HG03342 (cell line): ENCODE measurements around the gene POU2AF1.
A peak's percentile ranks its signal among the peaks of the same experiment; 100 is the strongest.
"Not testable (repeated sequence)": the region's sequence is repeated elsewhere in the genome, so short reads cannot be mapped to it uniquely, and the experiment has no call there.

ENCODE experiments used
- ATAC-seq: cut with Tn5 transposase; IDR thresholded peaks from one replicate; pipeline ENCODE4 v1.9.1; 2021; ENCODE audit warnings: mild to moderate bottlenecking, moderate library complexity; ENCODE audit not compliant: unreplicated experiment

The POU2AF1 gene

GRCh38 chr11:111409915-111410314 lies 30.8 kb upstream of the POU2AF1 start:
- ATAC-seq = peak; percentile 79

DNA sequence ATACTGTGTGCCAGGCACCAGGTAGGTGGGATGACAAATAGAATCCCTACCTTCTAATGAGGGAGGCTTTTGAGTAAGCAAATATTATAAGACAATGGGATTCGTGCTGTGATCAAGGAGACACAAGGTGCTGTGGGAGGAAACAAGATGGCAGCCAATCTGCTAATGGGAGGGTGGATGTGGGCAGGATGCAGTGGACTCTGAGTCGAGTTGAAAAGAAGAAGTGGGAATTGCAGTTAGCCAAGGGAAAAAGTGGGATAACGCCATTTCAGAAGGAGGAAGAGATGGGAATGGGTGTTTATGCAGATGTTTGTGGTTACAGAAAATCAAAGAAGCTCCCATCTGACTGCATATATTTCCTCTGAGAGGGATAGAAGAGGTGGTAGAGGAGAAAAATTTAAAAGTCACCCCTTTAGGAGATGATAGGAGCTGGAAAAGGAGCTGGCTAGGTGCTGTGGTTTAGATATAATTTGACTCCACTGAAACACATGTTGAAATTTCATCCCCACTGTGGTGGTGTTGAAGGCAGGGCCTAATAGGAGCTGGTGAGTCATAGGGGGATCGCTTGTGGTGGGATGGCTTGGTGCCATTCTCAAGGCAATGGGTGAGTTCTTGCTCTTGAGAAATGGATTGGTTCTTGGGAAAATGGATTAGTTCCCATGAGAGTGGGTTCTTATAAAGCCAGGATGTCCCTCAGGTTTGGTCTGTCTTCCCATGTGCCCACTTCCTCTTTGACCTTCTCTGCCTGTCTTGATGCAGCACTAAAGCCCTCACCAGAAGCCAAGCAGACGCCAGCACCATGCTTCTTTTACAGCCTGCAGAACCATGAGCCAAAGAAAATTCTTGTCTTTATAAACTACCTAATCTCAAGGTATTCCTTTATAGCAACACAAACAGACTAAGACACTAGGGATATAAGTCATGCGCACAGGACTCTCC lies 30.0 kb upstream of the POU2AF1 start:
- peak; percentile 36 for ATAC-seq

GRCh38 chr11:111407652-111408051 lies 28.6 kb upstream of the POU2AF1 start:
- ATAC-seq = no peak

DNA sequence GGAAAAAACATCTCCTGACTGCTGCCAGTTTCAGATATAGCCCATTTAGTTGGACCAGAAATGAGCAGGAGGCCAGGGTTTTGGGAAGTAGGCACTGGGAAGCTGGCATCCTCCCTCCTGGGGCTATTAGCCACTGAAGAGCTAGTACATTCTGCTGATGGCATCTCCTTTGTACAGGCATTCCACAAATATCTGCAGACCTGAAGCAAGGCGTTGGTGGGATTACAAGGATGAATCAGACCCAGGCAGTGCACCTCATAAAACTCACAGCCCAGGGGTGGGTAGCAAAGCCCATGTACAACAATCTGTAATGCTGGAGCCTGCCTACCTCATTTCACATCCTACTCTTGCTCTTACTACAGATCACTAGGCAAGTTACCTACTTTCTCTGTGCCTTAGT lies 27.5 kb upstream of the POU2AF1 start:
- no peak for ATAC-seq

DNA sequence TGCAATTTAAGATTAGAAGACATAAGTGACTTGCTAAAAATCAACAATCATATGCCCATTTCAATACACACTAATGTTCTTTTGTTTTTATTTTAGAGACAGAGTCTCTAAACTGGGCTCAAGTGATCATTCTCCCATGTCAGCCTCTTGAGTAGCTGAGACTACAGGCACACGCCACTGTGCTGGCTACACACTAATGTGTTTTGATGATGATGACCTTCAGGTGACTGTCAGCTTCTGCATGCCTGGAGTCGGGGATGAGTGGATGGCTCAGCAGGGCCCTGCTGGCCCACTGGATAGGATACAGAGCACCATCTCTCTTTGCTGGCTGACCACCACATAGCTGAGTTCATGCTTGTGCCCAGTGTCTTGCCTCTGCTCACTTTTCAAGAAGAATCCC lies 27.0 kb upstream of the POU2AF1 start:
- no peak for ATAC-seq

GRCh38 chr11:111405551-111405950 lies 26.5 kb upstream of the POU2AF1 start:
- no peak for ATAC-seq

DNA sequence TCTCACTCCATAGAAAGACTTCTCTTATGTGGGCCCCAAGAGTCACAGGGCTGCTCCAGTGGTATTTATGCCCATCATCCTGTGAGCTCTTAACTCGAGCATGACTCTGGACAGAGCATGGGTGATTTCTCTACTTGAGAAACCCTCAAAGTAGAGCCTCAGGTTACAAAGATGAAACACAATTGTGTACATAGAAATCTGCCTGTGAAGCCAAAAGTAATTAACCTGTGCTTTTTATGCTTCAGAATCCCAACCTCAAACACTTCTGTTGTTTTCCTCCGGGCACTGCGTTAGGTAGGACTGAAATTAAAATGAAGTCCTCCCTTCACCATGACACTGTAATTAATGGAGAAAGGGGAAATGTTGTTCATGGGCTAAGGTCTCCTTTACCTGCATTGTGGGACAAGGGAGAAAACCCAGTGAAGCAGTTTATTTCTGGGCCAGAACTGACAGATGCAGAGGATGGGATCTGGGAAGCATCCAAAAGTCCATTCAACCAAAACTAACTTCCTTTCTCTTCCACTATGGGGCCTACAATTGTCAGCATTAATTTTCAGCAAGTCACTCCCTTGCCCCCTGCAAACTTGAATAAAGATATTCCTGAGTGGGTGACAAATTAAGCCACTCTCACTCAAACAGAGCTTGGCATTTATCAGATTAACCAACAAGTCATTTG lies 24.1 kb upstream of the POU2AF1 start:
- ATAC-seq = no peak

- no peak for ATAC-seq
Measured at GRCh38 chr11:111402411-111402810, 23.3 kb upstream of the POU2AF1 start.

GRCh38 chr11:111401957-111402356 lies 22.9 kb upstream of the POU2AF1 start:
- not testable (repeated sequence) for ATAC-seq

- no peak for ATAC-seq
Measured at GRCh38 chr11:111400595-111400994, 21.5 kb upstream of the POU2AF1 start.

GRCh38 chr11:111399187-111400031 lies 20.3 kb upstream of the POU2AF1 start:
- no peak for ATAC-seq

DNA sequence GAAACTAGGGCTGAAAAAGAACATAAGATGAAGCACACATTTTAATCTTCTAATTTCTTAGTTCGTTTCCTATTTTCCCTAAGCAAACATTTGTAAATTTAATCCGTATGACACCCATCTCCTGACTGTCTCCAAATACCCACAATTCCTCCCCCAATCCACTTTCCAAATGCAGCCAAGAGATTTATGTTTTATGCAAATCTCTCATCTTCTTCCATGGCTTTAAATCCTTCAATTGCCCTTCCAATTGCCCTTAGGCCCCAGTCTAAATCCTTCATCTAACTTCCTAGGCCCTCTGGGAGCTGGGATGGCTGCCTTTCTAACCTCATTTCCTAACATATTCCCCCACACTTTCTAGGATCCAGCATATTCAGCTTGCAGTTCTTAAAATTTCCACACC lies 18.0 kb upstream of the POU2AF1 start:
- no peak for ATAC-seq

- no peak for ATAC-seq
Measured at GRCh38 chr11:111395749-111396148, 16.7 kb upstream of the POU2AF1 start.

- ATAC-seq = no peak
Measured at GRCh38 chr11:111395081-111395480, 16.0 kb upstream of the POU2AF1 start.

DNA sequence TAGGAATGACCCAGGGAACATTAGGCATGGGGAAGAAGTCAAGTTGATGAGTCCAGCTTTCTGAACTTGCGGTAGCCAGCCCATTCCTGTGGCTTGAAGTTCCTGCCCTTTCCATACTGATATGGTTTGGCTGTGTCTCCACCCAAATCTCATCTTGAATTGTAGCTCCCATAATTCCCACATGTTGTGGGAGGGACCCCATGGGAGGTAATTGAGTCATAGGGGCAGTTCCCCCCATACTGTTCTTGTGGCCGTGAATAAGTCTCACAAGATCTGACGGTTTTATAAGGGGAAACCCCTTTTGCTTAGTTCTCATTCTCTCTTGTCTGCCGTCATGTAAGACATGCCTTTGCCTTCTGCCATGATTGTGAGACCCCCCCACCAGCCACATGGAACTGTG lies 15.1 kb upstream of the POU2AF1 start:
- not testable (repeated sequence) for ATAC-seq

DNA sequence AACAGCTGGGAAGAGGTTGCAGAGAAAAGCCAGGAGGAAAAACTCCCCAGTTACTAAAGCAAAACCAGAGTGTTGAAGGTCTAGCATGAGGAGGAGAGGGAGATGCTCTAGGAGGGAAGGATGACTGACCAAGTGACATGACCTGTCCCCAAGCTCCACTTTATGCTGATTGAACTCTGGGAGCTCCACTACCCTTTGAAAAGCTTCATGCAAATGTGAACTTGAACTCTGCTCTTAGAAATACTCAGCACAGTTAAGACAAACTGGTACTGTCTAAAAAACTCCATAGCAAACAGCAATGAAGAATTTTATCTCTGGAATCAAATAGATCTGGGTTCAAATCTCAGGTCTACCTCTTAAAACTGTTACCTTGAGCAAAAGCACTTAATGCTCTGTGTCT lies 14.5 kb upstream of the POU2AF1 start:
- ATAC-seq = no peak

- ATAC-seq = no peak
Measured at GRCh38 chr11:111393096-111393495, 14.0 kb upstream of the POU2AF1 start.

DNA sequence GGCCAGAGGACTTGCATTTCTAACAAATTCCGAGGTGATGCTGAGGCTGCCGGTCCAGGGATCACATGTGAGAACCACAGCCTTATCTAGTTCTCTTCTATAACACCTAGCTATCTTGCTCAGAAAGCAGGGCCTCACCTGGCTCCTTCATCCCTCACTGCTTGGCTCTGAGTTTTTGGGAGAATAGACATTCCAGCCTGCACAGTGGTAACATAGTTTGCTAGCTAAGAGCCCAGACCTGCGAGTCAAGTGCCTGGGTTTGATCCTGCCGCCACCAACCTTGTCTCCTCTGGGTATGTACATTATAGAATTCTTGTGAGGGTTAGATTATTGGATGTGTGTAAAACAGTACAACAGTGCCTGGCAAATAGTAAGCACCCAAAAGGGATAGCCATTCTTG lies 13.5 kb upstream of the POU2AF1 start:
- no peak for ATAC-seq

DNA sequence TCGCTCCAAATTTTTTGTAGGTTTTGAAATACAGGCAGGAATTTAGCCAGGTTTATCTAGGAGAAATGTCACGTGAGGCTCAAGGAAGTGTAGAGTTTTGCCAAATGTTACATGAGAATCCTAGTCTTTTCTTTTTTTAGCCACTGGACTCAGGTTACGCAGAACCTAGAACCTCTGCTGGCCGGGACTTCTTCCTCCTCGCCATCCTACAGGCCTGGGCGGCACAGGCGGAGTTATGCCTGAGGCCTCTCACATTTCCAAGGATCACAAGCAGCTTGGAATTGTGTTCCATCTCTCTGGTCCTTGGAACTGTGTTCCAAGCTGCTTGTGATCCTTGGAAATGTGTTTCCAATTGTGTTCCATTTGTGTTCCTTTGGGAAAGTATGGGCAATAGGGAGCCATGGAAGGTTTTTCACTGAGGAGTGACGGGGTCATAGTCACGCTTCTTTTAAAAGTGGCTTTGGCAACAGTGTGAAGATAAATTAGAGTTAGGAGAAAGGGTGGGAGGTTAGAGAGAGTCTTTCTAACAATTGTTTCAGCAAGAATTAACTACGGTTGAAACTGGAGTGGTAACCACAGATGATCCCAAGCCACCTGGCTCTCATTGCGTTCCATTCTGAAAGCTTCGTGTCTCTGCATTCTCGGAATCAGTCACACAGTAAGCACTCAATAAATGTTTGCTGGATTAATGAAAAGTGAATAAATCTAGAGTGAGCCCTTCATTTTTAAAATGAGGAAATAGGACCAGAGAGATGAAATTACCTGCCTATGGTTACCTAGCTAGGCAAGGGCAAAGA lies 12.5 kb upstream of the POU2AF1 start:
- no peak for ATAC-seq

DNA sequence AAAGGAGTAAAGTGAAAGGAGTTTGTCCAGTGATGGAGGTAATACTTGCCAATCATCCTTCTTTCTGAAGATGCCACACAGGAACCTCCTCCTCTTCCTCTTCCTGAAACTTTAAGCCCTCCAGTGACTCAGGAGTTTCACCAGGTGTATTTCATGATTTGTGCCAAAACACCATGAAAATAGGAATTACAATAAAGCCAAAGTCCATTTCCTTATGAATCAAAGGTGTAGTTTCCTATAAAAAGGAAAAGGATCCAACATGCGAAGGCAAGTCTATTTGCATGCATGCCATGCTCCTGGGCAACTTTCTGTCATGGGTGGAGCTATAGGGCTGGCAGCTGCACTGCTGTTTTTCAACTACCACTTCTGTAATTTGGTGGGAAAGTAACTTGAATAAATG lies 9.8 kb upstream of the POU2AF1 start:
- no peak for ATAC-seq
